HG02759 (cell line): ENCODE measurements around the gene FRRS1L.
A peak's percentile ranks its signal among the peaks of the same experiment; 100 is the strongest.

Source experiments
- ATAC-seq: cut with Tn5 transposase; IDR thresholded peaks from one replicate; pipeline ENCODE4 v1.9.1; 2021; ENCODE audit warnings: mild to moderate bottlenecking, moderate library complexity; ENCODE audit not compliant: unreplicated experiment

FRRS1L gene

DNA sequence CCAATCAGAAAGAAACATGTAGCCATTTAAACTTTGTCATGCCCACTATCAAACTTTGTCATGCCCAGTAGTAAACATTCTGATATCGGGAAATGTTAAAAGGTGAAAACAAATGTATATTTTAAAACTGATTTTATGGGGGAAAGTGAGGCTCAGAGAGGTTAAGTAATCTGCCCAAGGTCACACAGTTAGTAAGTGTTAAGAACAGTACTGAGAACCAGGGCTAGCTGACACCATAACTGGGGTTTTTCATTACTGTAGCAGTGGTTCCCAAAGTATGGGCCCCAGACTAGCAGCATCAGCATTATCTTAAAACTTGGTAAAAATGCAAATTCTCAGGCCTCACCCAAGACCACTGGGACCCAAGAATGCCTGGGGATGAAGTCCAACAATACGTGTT is 9.9 kb upstream of the FRRS1L start:
- ATAC-seq: no peak

DNA sequence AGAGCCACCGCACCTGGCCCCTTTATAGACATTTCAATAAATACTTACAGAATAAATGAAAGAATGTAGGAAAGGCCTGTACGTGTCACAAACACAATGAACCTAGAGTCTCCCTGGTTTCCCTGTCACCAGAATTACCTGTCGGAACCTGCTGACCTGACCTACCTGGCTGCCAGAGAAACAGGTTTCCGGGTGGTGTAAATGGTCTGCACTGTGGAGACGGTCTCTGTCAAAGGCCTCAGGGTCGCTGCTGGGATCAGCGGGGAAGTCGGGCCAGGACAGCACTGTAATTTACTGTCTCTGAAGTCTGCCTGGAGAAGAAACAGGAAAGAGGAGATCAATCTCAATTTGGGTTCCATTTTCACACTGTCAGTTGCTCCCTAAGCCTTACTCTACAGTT is 9.3 kb upstream of the FRRS1L start:
- no peak for ATAC-seq

- no peak for ATAC-seq
Measured at GRCh38 chr9:109172935-109173334, 5.9 kb upstream of the FRRS1L start.

DNA sequence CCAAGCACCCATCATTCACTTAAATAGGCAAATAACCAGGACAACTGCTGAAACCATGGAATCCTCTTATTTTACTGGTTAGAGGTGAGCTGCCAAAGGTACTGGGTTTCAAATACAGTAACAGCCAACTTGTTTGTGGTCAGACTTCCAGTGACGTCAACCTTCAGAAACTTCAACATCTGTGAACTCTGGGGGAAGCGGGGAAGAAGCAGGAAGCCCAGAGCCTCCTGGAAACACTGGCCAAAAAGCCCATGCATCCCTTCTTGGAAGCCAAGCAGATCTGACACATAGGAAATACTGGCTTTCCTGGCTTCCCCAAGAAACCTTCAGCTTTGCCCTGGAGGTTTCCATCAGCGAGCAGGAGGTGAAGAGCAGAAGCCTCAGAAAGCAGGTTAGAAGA is 4.9 kb upstream of the FRRS1L start:
- no peak for ATAC-seq

- no peak for ATAC-seq
Measured at GRCh38 chr9:109168170-109168569, 1.1 kb upstream of the FRRS1L start.

GRCh38 chr9:109167716-109168115 is 667 bp upstream of the FRRS1L start:
- ATAC-seq: no peak

DNA sequence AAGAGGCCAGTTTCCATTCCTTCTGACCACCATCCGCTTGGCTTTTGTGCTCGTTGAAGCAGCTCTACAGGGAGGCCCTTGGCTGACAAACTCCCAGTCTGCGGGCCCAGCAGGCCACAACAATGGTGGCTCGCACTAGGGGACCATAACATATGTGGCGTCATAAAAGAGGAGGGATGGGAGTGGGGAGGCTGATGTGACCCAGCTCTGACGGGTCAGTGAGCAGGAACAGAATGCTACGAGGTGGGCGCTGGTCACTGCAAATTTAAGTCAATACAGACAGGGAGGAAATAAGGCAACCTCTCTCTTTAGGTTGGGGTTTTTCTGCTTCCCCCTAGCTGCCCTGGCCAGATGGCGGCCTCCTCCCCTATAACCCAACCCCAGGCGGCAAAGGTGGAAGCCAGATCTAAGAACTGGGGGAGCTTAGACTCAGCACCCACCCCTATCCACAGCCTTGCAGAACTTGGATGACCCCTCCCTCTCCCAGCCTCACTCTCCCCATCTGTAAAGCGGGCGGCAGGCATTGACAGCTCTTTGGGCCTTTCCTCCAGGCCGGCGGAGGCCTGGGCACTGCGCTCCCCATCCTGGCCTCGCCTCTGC is 778 bp downstream of the FRRS1L start:
- no peak for ATAC-seq

GRCh38 chr9:109164042-109164441 is 3.0 kb downstream of the FRRS1L start:
- peak; percentile 83 for ATAC-seq

DNA sequence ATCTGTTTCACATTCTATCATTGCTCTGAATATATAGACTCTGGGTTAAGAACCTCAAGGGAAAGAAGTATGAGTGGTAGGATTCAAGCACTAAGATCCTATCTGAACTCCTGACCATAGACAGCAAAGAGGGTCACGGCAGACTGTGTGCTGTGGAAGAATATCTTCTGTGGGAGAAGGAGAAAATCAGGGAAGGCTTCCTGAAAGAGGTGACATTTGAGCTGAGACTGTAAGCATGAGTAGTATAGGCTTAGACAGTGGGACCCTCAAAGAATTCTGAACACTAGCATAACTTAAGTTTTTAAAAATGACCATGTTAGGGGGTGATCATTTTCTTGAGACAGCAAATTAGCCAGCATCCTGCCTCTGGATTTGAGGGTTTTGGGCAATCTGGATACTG is 3.9 kb downstream of the FRRS1L start:
- no peak for ATAC-seq

DNA sequence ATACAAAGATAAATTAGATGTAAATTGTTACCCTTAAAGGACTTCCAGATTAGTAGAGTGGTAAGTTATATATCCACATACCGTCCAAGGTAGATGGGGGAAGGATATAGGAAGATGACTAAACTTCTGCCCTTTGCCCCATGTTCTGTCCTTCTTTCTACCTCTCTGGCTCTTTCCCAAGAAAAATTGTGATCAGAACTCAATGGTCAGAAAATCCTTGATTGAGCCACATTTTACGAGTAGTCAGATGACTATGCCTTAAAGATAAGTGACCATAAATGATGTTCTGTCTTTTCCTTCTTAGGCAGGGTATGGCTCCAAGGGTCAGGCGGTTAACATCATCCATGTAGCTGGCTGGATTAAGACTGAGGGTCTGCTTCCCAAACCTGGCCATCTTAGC is 4.4 kb downstream of the FRRS1L start:
- no peak for ATAC-seq

GRCh38 chr9:109161471-109161870 is 5.6 kb downstream of the FRRS1L start:
- no peak for ATAC-seq

DNA sequence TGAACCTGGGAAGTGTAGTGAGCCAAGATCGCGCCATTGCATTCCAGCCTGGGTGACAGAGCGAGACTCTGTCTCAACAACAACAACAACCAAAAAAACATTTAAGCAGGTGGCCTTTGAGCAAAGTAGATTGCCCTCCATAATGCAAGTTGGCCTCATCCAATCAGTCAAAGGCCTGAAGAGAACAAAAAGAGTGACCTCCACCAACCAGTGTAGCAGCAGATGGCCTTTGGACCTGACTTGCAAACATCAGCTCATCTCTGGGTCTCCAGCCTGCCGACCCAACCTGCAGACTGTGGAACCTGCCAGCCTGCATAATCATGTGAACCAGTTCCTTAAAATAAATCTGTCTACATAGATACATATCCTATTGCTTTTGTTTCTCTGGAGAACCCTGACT is 7.5 kb downstream of the FRRS1L start:
- ATAC-seq: no peak

DNA sequence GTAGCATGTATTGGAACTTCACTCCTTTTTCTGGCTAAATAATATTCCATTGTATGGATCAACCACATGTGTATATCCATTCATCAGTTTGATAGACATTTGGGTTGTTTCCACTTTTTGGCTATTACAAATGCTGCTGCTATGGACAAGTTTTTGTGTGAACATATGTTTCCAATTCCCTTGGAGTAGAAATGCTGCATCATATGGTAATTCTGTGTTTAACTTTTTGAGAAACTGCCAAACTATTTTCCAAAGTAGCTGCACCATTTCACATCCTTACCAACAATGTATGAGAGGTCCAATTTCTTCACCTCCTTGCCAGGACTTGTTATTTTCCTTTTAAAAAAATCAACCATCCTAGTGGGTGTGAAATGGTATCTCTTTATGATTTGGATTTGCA is 8.4 kb downstream of the FRRS1L start:
- ATAC-seq: no peak

DNA sequence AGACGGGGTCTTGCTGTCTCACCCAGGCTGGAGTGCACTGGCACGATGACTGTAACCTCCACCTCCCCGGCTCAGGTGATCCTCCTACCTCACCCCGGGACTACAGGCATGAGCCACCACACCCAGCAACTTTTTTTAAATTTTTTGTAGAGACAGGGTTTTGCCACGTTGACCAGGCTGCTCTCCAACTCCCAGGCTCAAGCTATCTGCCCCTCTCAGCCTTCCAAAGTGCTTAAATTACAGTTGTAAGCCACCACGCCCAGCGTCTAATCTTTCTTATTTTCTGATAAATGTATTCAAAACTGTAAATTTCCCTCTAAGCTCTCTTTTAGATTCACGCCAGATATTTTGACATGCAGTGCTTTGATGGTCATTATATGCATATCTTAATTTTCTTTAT is 10.3 kb downstream of the FRRS1L start:
- ATAC-seq: no peak

- no peak for ATAC-seq
Measured at GRCh38 chr9:109150925-109151545, 16.0 kb downstream of the FRRS1L start.

- no peak for ATAC-seq
Measured at GRCh38 chr9:109149722-109150121, 17.3 kb downstream of the FRRS1L start.

- no peak for ATAC-seq
Measured at GRCh38 chr9:109149089-109149488, 18.0 kb downstream of the FRRS1L start.

DNA sequence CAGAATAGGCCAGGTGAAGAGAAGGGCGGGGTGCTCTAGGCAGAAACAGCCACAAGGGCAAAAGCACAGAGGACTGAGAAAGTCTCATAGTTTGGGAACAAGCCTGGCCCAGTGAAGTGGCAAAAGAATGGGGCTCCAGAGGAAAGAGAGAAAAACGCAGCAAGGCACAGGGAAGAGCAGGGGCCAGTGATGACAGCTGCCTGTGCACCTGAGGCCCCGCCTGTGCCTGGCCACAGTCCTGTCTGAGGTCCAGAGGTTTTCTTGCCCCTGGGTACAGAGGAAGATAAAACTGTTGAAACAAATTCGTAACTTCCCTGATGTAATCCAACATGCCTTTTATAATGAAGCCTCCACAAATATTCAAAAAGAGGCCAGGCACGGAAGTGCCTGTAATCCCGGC is 22.0 kb downstream of the FRRS1L start:
- no peak for ATAC-seq

DNA sequence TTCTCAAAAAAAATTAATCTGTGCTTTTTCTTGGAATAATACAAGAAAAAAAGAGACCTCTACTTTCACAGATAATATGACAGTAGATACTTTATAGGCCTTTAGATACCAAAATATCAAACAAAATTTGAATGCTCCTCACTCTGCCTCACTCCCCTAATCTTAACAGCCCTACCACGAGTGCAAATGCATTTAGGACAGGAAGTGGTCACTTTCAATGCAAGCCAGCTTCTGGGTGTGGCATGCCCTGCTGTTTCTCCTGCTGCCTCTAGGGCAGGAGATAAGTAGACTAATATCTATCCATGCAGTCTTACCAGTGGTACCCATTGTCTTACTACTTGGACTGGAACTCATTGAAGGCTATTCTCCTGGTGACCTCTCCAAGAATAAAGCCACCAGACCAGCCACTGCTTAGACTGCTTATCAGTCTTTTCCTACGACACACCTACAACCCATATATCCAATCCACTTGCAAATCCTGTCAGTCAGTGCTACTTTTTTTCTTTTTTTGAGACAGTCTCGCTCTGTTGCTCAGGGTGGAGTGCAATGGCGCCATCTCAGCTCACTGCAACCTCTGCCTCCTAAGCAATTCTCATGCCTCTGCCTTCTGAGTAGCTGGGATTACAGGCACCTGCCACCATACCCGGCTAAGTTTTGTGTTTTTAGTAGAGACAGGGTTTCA is 23.0 kb downstream of the FRRS1L start:
- peak; percentile 99 for ATAC-seq

GRCh38 chr9:109141375-109141774 is 25.7 kb downstream of the FRRS1L start:
- ATAC-seq: no peak

DNA sequence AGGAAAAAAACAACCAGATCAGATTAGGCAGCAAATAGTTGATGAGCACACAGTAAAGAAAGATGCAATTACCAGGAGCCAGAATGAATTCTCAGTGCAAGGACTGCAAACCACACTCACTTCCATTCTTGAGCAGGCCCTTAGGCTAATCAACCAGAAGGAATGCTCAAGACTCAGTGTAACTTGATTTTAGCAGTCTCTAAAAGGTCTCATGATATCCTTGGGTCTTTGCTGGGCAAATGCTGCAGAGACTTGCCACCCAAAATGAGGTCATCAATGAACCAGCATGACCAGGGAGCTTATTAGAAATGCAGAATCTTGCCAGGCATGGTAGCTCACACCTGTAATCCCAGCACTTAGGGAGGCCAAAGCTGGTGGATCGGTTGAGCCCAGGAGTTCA is 27.2 kb downstream of the FRRS1L start:
- ATAC-seq: no peak

DNA sequence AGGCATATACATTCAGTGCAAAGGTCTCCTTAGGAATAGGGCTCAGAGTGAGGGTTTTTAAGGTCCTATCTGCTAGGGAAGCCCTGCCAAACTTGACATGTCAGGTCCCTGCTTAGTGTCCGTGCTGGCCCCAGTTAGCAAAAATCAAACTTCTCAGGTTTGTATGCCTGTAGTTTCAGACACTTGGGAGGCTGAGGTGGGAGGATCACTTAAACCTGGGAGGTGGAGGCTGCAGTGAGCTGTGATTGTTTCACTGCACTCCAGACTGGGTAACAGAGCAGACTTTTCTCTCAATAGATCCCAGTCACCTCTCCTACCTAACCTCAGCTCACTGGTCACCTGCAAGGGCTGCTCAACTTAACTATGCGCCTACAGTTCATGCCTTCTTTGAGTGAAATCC is 28.6 kb downstream of the FRRS1L start:
- ATAC-seq: no peak

GRCh38 chr9:109134167-109134578 is 32.9 kb downstream of the FRRS1L start:
- no peak for ATAC-seq
